KBM-7 (cell line): ENCODE results near the gene HMCN2.
"Not testable (repeated sequence)": the region's sequence is repeated elsewhere in the genome, so short reads cannot be mapped to it uniquely, and the experiment has no call there.

Source experiments
- DNase-seq: peaks from one replicate; pipeline ENCODE4 v3.0.0-alpha.2; 2015
- in situ Hi-C: fragments of 300-500 bp; cut with MboI; formaldehyde crosslinking; loops from 2 replicates; pipeline ENCODE4 v1.14.3; 2020; ENCODE audit warnings: low sequenced_read_pairs, low pct_unique_long_range_greater_than_20kb, mixed read lengths

HMCN2 gene

GRCh38 chr9:130431536-130432303 lies 166.2 kb downstream of the HMCN2 start:
- in situ Hi-C loops = no loop called here
- no peak for DNase-seq

- peak; percentile 18 for DNase-seq
- in situ Hi-C loops = no loop called here
Observed at GRCh38 chr9:130432362-130432761, 166.8 kb downstream of the HMCN2 start.

GRCh38 chr9:130432796-130433167 lies 167.2 kb downstream of the HMCN2 start:
- DNase-seq = no peak
- in situ Hi-C loops = no loop called here

GRCh38 chr9:130433168-130433946 lies 167.8 kb downstream of the HMCN2 start:
- DNase-seq = peak; percentile 69
- in situ Hi-C loops = no loop called here

GRCh38 chr9:130433947-130434262 lies 168.3 kb downstream of the HMCN2 start:
- no peak for DNase-seq
- in situ Hi-C loops = no loop called here

- DNase-seq, in situ Hi-C loops: not testable (repeated sequence)
Observed at GRCh38 chr9:130434656-130435055, 169.1 kb downstream of the HMCN2 start.

- DNase-seq = no peak
- in situ Hi-C loops = no loop called here
Observed at GRCh38 chr9:130437011-130437789, 171.6 kb downstream of the HMCN2 start.

- DNase-seq = no peak
- in situ Hi-C loops = no loop called here
Observed at GRCh38 chr9:130438382-130438981, 172.9 kb downstream of the HMCN2 start.

DNA sequence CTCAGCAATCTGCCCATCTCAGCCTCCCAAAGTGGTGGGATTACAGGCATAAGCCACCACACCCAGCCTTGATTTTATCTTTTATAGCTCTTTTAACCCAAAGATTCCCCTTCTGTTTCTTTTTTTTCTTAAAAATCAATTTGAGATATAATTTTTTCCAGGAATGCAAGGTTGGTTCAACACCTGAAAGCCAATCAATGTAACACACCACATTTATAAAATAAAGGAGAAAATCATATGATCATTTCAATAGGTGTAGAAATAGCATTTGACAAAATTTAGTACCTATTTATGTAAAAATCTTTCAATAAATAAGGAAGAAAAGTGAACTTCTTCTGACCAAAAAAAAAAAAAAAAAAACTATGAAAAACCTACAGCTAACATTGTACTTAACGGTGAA lies 175.5 kb downstream of the HMCN2 start:
- in situ Hi-C loops = no loop called here
- no peak for DNase-seq

DNA sequence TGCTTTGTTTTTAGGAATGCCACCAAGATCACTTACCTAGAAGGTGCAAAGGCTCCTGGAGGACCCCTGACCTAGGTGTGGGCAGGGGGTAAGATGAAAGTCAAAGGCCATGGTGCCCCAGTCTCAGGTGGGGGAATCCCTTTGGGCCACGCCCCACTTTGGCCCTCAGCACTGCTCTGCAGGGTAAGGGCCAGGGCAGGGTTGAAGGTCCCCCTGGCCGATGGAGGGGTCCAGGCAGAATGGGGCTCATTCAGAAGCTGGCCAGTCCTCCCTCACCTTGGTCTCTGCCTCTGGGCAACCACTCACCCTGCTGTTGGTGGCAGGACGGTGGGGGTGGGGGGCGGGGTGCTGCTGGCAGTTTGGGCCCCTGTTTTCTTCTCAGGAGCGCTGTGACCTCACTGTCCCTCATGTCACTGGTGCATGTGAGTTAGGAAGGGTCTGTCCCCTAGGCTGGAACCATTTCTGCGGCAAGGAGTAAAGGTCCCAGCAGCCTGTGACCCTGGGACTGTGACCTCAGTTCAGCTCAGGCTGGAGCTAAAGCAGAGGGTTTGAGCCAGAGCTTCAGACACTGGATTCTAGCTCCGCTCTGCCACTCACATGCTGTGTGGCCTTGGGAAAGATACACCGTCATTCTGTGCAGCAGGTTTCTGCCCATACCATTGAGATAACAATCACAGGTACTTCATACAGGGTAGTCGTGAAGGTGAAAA lies 177.3 kb downstream of the HMCN2 start:
- DNase-seq = no peak
- in situ Hi-C loops = no loop called here

DNA sequence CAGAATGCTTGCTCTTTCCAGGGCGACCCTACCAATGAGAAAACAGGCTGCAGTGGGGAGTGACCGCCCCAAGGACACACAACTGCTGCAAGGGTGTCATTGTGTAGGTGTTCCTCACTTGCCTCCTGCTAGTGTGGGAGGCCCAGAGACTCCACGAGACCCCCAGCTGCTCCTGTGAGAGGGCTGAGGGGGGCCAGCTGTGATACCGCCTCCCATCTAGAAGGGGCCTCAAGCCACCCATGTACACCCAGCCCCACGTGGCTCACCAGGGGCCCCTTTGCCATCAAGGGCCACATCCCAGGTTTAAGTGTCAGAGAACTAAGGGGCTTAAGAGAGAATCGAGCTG lies 177.9 kb downstream of the HMCN2 start:
- DNase-seq = no peak
- in situ Hi-C loops = no loop called here

- DNase-seq = no peak
- in situ Hi-C loops = no loop called here
Observed at GRCh38 chr9:130443840-130444492, 178.4 kb downstream of the HMCN2 start.

GRCh38 chr9:130444565-130445221 lies 179.1 kb downstream of the HMCN2 start, which contains the start of gene ASS1:
Gene ASS1, plus strand, starts transcription at chr9:130444961. Its CDS starts 7,268 bp downstream, at chr9:130452229.
- in situ Hi-C loops = no loop called here
- DNase-seq = peak; percentile 32

DNA sequence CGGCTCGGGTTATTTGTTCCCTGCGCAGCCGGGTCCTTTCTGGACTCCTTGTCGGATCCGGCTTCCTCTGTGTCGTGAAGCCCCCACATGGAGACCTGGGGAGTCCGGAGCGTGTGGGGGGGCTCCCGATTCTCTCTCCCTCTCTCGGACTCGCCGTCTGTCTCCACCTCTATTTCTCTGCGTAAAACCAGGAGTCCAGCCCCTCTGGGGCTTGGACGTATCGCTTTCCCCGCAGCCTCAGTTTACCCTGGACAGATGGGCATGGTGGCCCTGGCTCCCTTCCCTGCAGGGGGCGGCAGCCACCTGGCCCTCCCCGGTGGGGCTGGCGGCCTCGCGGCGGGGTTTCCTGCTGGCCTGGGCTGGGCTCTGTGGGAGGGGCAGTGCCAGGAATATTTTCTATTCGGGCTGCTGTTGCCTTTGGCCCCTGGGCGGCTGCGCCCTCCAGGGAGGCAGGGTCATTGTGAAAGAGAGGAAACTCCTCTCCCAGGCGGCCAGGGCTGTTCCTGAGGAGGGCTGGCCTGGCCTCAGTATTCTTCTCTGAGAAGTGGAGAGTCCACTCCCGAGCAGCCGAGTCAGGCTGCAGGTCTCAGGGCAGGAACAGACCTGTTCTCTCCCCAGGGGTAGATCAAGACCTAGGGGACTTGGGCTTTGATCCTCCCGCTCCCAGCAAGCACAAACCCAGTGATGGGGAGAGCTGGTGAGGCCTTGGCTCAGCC lies 179.9 kb downstream of the HMCN2 start:
- in situ Hi-C loops = no loop called here
- DNase-seq = peak; percentile 20

GRCh38 chr9:130446101-130446861 lies 180.7 kb downstream of the HMCN2 start:
- DNase-seq = peak; percentile 60
- in situ Hi-C loops = no loop called here

GRCh38 chr9:130447193-130447816 lies 181.7 kb downstream of the HMCN2 start:
- no peak for DNase-seq
- in situ Hi-C loops = no loop called here
